ENCODE results near the gene CALML3.

Gene CALML3

DNA sequence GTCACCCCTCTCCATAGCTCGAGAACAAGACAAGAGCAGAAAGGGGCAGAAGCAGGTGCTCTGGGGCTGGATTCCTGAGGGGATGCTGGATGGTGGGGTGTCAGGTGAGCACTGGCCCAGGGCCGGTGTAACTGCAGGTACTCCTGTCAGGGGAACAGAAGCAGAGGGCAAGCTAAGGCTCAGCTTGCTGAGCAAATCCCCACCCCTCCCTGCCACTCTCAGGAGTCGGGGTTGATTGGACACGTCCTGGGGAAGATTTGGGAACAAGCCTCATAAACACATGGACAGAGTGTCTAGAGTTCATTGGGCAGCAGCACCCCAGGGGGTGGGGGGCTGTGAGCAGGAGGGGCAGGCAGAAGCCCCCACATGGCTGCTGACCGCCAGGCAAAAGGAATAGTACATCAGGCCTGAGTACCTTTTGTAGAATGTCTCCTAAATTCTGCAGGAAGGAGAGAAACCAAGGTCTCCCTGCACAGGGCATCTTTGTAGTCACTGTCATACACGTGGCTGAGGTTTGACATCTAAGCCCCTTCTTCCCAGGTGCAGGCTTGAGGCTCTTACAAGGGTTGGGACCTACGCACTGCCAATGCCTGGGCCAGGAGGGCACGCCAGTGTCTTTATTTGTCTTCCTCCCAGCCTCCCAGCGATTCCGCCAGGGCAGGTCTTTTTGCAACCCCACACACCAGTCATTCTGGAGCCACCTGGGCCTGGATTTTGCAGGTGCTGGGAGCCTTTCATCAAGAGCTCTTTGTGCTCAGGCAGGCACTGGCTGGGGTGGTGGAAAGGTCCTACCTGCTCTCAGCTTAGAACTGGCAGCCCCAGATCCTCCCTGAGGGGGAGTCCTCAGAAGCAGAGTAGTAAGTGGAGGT is 2.8 kb downstream of the CALML3 start:
- DNase-seq (ENCODE audit: low spot score): no peak

DNA sequence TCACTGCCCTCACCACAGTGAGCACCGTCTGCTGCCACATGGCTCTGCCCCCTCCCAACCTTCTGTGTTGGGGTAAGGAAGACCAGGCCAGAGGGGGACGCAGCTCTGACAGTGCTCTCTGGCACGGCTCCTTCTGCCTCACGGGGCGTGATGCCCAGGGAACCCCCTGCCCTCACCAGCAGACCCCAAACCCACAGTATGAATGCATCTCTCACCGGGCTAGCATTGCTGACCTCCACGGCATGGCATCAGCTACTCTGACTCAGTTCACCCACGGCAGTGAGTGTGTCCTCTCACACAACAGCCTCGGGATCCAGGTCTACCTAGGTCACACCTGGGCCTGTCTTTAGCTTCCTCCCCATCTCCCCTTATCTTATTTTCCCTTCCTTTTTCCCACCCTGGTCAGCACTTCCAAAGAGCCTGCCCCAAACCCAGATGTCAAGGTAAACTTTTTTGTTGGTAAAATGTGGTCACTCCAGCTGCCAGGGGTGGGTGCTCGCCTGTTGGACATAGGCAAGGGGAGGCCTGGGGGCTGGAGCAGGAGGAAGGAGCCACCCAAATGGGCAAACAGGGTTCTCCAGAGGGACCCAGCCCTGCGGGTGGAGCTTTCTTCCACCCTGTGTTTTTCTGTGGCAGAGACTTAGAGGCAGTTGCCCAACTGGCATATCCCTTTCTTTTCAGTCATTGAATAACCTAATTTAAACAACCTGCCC is 4.4 kb downstream of the CALML3 start:
- DNase-seq (ENCODE audit: low spot score): no peak

DNA sequence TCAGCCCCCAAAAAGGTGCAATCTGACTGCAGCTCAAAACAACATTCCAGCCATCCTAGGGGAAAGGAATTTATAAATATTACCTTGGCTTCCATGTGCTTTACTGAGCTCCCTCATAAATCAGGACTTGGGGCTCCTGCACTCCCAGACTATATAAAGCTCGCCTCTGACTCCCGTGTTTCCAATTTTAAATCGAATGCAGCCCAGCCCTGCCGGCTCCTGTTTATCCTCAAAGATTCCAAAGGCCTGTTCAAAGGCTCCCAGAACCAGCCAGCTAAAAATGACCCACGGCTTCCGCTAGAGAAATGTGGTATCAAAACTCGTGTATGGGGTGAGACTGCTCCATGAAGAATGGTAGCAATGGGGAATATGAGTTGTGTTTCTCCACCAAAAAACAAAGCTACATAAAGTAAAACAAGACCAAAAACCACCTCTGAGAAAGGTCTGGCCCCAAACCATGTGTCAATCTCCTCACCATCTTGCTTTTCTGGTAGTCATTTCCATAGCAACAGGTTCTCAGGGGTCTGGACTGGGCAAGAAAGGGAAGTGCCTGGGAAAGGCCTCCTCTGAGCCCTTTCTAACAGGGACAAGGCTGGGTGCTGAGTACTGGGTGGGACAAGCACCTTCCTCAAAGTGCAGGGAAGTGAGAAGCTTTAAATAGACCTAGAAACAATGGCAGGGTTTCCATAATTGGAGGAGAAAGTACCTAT is 5.1 kb downstream of the CALML3 start:
- no peak for DNase-seq (ENCODE audit: low spot score)

DNA sequence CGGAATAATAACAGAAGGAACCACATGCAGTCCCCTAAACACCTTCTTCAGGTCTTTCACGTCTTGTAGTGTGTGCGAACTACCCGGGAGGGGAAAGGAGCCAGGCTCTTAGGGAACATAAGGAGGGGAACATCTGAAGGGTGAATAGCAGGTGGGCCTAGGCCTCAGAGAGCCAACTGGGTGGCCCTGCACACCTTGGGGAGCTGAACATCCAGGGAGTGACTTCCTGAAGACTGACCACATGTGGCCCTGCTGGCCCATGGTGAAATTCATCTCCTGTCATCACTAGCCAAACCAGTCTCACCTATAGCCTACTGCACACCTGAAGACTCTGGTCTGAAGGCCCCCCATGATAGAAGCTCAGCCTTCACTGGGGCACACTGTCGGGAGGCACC is 5.6 kb downstream of the CALML3 start:
- DNase-seq (ENCODE audit: low spot score): no peak

DNA sequence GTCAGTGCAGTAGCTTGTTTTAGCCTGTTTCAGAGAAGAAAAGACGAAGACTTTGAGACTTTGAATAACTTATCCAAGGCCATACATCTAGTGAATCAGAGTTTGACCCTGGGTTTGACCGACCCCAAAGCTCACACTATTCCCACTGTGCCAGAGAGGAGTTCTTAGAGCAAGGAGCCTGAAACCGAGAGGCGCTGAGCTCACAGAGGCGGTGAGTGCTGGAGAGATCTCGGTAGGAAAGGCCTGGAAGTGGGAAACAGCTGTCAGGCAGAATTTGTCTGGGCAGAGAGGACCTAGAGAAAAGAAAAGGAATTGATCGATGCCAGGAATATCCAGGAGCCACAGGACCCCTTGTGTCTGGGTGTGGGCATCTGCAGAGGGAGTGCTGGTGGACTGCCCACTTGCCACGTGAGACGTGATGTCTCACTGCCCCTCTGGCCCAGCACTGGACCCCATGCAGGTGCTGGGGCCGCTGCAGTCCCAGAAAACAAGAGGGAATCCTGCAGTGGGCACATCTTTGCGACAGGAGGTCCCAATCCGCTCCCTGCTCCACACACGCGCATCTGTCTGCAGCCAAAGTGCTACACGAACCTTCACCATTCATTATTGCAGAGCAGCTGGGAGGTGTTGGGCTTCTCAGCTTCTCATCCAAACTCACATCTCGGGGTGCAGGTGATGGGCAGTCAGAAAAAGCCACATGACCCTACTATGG is 6.2 kb downstream of the CALML3 start:
- DNase-seq (ENCODE audit: low spot score): no peak

DNA sequence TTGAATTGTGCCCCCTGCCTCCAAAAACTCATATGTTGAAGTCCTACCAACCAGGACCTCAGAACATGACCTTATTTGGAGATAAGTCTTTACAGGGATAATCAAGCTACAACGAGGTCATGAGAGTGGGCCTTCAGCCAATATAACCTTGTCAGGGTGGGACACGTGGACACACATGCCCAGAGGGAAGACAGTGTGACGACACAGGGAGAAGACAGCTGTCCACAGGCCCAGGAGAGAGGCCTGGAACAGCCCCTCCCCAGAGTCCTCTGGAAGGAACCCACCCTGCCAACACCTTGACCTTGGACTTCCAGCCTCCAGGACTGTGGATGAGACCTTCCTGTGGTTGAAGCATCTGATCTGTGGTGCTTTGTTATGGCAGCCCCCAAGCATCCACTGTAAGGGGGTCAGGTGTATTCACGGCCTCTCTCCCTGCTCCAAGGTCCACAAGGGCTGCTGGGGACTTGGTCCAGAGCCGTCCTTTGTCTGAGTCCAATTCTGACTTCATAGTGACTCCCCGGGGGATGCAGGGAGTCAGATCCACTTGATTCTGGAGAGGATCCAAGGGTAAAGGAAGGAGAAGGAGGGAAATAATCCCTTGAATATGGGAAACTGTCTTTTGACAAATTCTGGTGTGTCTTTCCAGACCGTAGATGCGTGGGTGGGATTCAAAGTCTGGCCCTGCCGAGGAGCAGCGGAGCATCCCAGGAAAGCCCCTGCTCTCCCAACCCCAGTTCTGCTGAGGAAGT is 7.0 kb downstream of the CALML3 start:
- no peak for DNase-seq (ENCODE audit: low spot score)

DNA sequence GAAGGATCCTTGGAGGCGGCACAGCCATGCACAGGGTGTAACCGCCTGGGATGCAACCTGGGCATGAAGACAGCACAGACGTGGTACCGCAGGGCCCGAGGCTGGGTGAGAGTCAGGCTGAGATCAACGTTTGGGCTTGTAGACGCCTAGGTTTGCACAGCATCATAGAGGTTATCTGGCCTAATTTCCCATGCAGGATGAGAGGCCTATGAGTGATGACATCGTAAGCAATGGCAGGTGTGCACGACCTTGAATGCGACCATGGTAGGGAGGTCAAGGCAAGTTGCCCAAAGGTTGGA is 7.5 kb downstream of the CALML3 start:
- DNase-seq (ENCODE audit: low spot score): no peak

DNA sequence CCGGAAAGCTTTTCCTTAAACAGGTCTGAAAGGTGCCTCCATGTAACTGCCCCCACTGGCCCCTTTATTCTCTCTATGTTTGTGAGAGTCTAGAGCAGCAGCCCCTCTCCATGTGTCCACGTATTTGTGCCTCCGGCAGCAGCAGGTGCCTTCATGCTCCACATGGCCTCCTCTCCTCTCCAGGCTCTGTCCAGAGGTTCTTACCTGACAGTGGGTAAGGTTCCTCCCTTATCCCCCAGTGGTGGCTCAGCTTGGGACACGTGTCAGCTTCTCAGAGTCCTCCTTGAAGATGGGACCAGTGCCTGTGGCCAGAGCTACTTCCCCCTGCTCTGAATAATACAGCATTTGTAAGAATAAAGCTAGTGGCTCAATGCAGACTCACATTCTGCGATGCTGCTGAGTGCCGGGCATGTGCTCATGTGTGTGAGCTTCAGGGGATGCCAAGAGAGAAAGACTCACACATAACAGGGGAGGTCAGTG is 7.9 kb downstream of the CALML3 start:
- no peak for DNase-seq (ENCODE audit: low spot score)

DNA sequence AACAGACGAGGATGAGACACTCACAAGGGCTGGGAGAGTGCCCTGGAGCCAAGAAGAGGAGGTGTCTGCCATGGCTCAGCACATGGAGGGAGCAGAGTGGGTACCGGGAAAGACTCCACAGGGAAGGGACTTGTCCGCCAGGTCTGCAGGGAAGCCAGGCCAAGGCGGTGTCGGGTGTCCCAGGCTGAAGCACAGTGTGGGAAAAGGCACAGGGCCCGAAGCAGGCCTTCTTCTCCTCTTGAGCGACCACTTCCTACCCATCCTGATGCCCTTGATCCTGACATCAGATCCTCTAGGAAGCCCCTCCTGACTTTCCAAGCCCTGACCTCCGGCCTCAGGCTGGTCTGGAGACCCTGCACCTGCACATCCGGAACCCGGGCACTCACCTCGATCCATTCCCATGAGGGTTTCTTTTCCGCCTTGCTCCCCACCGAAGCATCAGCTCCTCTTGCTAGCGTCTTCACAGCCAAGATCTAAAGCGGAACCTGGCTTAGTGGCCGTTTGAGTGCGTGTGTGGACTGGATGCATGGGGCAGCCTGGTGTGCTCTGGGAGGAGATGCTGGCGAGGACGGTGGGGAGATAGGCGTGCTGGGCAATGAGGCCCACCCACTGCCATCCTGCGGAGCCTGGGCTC is 8.5 kb downstream of the CALML3 start:
- no peak for DNase-seq (ENCODE audit: low spot score)

DNA sequence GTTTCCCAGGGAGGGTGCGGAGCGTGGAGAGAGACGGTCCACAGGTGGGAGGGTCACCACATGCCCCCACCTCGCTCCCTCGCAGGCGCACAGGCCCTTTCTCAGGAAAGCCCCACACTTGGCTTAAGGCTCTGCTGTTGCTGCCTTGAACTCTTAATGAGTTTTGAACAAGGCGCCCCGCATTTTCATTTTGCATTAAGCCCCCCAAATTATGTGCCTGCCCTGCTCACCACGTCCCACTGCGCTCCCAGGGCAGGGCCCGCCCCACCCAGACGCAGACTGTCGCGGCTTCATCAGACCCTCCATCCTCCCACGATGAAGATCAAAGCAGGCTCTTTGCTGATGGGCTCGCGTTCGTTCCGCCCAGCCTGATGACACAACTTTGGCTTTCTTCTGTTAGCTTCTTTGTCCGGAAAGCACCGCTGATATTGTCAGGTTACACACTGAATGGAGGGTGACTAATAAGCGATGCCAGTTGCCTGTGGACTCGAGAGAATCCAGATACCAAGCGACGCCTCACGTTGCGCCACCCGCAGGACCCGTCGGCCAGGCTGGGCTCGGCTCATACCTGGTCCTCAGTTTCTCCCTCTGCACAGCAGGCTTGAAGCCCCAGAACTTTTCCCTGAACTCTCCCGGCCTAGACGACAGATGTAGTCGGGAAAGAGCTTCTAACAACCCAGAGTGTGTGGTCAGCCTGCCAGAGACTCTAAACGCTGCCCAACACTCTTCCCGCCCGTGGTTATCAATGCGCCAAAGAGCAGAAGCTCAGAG is 9.5 kb downstream of the CALML3 start:
- DNase-seq (ENCODE audit: low spot score): no peak

DNA sequence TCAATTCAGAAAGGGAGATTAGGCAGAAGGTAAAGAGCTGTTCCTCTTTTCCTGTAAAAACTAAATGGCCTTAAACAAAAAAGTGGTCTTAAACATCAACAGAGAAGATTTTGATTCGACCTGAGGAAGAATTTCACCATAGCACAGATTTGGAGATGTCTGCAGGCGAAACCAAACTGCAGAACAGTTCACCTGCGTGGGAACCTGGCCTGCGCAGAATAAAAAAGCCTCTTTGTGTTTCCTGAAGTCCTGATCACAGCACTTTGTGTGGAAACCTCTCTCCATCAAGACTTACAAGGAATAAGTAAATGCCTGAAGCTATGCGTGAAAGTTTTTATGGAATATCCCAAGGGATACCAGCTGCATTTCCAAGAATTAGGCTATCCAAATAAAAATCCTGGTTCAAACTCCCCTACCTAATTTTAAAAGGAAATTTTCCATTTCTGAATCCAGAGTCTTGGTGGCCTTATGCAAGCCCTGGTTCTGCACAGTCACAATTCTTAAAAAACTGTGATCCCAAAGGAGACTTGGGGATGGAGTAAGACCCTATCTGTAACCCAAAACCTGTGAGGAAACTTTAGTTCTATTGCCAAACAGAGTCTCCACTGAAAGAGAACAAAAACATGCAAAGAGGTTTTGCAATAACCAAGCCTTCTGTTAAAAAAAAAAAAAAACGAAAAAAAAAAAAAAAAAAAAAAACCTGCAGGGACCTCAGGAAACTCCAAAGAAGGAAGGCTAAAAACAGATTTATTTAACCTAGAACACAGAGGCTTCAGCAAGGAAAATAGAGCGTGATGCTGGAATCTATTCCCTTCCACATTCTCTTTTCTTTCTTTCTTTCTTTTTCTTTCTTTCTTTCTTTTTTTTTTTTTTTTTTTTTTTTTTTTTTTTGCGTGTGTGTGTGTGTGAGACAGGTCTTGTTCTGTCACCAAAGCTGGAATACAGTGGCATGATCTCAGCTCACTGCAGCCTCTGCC is 10.4 kb downstream of the CALML3 start:
- no peak for DNase-seq (ENCODE audit: low spot score)

DNA sequence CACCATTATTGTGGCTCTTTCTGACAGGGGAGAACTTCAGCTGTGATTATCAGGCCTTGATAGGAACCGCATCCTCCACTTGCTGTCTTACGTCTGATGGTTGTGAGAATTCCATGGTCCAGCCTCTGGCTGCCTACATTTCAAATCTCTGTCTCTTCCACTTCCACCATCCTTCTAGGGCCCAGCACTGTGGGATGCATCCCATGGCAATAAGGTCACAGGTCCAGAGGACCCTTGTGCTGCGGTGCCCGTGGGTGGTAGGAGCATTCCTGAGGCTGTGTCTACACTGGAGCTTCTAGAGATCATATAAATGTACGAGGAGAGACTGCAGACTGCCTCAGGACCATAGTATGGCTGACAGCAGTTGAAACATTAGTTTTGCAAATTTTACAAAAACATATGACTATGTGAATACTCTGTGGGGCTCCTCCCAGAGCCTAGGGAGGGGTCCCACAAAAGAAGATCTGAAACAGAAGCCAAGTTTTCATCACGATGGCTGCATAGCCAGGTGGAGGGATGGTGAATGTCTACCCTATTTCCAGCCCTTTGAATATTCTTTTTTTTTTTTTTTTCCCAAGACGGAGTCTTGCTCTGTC is 11.8 kb downstream of the CALML3 start:
- no peak for DNase-seq (ENCODE audit: low spot score)

DNA sequence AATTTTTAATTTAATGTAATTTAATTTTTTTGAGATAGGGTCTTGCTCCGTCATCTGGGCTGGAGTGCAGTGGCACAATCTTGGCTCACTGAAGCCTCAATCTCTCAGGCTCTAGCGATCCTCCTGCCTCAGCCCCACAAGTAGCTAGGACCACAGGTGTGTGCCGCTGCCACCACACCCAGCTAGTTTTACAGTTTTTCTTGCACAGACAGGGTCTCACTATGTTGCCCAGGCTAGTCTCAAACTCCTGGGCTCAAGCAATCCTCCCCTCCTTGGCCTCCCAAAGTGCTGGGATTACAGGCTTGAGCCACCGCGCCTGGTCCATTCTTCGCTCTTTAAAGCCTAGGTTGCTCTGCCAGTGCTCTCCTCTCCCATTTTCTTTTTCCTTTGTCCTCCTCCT is 12.9 kb downstream of the CALML3 start:
- DNase-seq (ENCODE audit: low spot score): no peak

DNA sequence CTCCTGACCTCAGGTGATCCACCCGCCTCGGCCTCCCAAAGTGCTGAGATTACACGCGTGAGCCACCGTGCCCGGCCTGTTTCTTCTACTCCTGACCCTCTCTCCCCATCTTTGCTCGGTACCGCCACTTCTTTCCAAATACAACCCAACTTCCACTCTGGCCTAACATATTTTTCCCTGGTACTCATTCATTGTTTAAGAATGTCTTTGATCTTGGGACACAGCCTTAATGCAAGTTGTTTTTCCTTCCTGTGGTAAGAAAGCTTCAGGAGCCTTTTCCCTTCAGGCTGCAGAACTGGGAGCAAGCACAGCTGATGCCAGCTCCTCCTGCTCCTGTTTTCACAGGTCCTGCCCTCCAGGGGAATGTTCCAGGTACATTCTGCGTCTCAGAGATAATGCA is 13.7 kb downstream of the CALML3 start:
- no peak for DNase-seq (ENCODE audit: low spot score)

DNA sequence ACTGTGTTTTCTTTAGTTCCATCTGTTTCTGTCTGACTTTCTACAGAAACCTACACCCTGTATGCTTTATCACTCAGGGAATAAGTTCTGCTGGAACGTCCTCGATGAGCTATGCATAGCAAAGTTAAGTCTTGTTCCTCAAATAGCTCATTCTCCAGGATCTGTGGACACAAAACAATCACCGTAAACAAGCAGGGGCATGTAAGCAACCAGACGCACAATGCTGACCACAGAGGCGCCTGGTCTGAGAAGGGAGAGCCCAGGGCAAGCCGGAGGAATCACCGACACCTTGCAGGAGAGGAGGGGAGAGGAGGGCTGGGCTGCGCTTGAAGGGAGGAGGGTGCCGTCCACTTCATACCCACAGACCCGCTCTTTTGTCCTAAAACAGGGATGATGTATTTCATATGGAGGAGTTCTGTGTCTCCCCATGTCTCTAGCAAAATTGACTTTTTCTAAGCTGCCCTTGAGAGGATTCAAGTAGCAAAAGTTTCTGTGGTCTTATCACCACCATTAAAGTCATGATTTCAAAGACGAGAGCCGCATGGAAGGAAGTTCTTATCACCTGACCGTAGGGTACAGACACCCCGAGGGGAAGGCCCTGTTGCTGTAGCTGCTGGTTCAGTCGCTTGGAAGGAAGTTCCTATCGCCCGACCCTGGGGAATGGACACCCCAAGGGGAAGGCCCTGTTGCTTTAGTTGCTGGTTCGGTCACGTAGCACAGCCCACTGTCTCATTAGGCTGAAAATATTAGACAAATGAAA is 14.3 kb downstream of the CALML3 start:
- DNase-seq (ENCODE audit: low spot score): no peak

DNA sequence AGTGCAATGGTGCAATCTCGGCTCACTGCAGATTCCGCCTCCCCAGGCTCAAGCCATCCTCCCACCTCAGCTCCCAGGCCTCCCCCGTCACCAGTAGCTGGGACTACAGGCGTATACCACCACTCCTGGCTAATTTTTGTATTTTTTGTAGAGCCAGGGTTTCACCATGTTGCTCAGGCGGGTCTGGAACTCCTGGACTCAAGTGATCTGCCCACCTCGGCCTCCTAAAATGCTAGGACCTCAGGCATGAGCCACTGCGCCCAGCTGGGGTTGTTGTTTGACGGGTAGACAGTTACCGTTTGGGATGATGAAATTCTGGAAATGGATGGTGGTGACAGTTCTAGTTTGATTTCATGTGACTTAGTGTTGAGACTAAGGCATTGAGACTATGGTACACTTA is 15.3 kb downstream of the CALML3 start:
- DNase-seq (ENCODE audit: low spot score): no peak

DNA sequence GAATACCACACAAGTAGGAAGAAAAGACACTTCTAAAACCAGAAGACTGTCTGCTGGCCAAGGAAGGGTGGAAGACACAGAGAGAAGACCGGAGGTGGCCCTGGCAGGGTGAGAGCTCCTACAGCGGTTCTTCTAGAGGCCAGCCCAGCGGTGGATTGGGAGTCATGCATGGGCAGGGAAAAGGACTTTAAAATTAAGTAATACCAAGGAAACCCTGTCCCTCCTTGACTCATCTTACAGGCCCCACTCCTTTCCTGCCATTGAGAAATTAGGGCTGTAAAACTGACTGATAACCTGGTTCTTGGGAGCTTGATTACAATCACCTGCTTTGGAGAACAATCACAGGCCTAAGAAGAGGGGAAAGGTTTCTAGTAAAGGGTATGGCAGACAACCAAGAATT is 16.1 kb downstream of the CALML3 start:
- no peak for DNase-seq (ENCODE audit: low spot score)

DNA sequence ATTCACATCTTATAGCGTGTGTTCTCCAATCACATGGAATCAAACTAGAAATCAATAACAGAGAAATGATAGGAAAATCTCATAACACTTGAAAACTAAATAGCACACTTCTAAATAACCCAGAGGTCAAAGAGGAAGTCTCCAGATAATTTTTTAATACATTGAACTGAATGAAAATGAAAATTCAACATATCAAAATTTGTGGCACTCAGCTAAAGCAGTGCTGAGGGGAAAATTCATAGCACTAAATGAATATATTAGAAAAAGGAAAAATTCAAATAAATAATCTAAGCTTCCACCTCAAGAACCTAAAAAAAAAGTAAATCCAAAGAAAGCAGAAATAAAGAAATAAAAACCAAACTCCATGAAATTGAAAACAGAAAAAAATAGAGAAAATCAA is 17.3 kb downstream of the CALML3 start:
- no peak for DNase-seq (ENCODE audit: low spot score)

Measured in RKO (cell line).